Measurements from ENCODE around the gene GABBR2.

GABBR2 gene

DNA sequence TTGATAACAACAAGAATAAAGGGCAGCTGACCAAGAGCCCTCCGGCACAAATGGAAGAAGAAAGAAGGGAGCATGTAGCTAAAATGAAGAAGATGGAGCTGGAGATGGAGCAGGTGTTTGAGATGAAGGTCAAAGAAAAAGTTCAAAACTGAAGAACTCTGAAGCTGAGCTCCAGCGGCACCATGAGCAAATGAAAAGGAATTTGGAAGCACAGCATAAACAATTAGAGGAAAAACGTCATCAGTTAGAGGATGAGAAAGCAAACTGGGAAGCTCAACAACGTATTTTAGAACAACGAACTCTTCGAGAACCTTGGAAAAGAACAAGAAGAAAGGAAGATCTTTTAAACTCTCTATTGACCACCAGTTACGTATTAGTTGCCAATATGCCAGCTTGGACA is 100.9 kb downstream of the GABBR2 start:
- CTCF ChIA-PET = interaction anchor here (0.6 kb wide), 1 partner anchor 533 kb away, joined by 3 read pairs; no protein-coding TSS in a partner anchor
- no peak for TF ChIP-seq CTCF (conservative IDR thresholded peaks at IDR 0.05; ENCODE audit: low read depth)
- H3K27ac ChIP-seq = no peak overlapping the region
- POLR2A ChIA-PET (ENCODE audit: low non-redundant PET) = no interaction called here
- no peak for DNase-seq (ENCODE audit: low spot score)

DNA sequence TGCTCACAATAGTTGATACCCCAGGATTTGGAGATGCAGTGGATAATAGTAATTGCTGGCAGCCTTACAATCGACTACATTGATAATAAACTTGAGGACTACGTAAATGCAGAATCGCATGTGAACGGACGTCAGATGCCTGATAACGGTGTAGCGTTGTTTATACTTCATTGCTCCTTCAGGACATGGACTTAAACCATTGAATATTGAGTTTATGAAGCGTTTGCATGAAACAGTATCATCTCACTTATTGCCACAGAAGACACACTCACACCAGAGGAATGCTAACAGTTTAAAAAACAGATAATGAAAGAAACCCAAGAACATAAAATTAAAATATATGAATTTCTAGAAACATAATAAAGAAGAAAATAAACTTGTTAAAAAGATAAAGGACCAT is 101.6 kb downstream of the GABBR2 start:
- ChIA-PET CTCF (no interaction called here), POLR2A (ENCODE audit: low non-redundant PET) (no interaction called here)
- no peak for TF ChIP-seq CTCF (conservative IDR thresholded peaks at IDR 0.05; ENCODE audit: low read depth)
- H3K27ac ChIP-seq = no peak overlapping the region
- DNase-seq (ENCODE audit: low spot score) = no peak

DNA sequence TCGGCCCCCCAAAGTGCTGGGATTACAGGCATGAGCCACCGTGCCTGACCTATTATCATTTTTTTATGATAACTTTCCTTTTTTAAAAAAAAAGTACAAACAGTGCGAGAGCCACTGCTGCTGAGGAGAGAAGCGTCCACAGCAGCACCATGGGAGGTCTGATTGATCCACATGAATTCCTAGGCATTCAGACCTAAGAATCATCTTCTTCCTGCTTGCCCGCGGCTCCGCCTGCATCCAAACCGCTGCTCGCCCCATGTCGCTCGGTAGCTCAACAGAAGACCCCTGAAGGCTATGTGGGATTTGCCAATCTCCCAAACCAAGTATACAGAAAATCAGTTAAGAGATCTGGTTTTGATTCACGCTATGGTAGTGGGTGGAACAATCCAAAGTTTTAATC is 102.0 kb downstream of the GABBR2 start:
- no peak overlapping the region for H3K27ac ChIP-seq
- DNase-seq (ENCODE audit: low spot score) = no peak
- ChIA-PET CTCF (no interaction called here), POLR2A (ENCODE audit: low non-redundant PET) (no interaction called here)
- TF ChIP-seq CTCF (conservative IDR thresholded peaks at IDR 0.05; ENCODE audit: low read depth) = no peak

DNA sequence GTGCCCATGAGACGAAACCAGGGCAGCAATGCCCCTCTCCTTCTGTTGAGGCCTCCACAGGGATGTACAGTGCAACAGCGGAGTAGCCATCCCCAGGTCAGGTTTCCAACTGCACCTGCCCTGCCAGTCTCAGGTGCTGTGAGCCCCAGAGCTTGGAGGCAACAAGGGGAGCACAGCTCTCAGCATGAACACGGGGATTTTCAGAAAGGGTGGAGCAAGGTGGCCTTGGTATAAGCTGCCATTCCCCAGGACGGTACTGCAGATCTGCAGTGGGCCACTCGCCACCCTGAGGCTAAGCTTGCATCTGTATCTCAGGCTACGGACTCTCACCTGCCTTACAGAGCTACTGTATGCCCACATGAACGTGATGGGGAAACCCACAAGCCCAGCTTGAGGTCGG is 103.6 kb downstream of the GABBR2 start:
- ChIA-PET CTCF (interaction anchor here (0.6 kb wide), 1 partner anchor 42 kb away, joined by 3 read pairs; no protein-coding TSS in a partner anchor), POLR2A (ENCODE audit: low non-redundant PET) (no interaction called here)
- no peak for DNase-seq (ENCODE audit: low spot score)
- no peak for TF ChIP-seq CTCF (conservative IDR thresholded peaks at IDR 0.05; ENCODE audit: low read depth)
- no peak overlapping the region for H3K27ac ChIP-seq

GRCh38 chr9:98603821-98604383 is 104.8 kb downstream of the GABBR2 start:
- no peak for TF ChIP-seq CTCF (conservative IDR thresholded peaks at IDR 0.05; ENCODE audit: low read depth)
- DNase-seq (ENCODE audit: low spot score) = no peak
- H3K27ac ChIP-seq = no peak overlapping the region
- CTCF ChIA-PET = interaction anchor here (0.7 to 1.4 kb wide), 3 partner anchors 17 to 363 kb away, joined by 3 read pairs; no protein-coding TSS in a partner anchor
- POLR2A ChIA-PET (ENCODE audit: low non-redundant PET) = no interaction called here

- ChIA-PET CTCF (interaction anchor here (1.4 kb wide), 1 partner anchor 18 kb away, joined by 3 read pairs; no protein-coding TSS in a partner anchor), POLR2A (ENCODE audit: low non-redundant PET) (no interaction called here)
- TF ChIP-seq CTCF (conservative IDR thresholded peaks at IDR 0.05; ENCODE audit: low read depth) = no peak
- H3K27ac ChIP-seq = no peak overlapping the region
- no peak for DNase-seq (ENCODE audit: low spot score)
Measured at GRCh38 chr9:98602839-98603500, 105.8 kb downstream of the GABBR2 start.

Data from RWPE1 (cell line).